ENCODE measurements around the gene TLE6. TPM values are rescaled to one million over a fixed set of nuclear protein-coding genes. Genes with fewer than 3 reads are reported as not detected.
A peak's percentile ranks its signal among the peaks of the same experiment; 100 is the strongest.

Gene TLE6
- total and polyA plus RNA-seq, 2 of the 13 experiments (the other 11 are each of a cell fraction or from before 2014, with no cell fraction given), result 0.24 to 5.5 TPM

DNA sequence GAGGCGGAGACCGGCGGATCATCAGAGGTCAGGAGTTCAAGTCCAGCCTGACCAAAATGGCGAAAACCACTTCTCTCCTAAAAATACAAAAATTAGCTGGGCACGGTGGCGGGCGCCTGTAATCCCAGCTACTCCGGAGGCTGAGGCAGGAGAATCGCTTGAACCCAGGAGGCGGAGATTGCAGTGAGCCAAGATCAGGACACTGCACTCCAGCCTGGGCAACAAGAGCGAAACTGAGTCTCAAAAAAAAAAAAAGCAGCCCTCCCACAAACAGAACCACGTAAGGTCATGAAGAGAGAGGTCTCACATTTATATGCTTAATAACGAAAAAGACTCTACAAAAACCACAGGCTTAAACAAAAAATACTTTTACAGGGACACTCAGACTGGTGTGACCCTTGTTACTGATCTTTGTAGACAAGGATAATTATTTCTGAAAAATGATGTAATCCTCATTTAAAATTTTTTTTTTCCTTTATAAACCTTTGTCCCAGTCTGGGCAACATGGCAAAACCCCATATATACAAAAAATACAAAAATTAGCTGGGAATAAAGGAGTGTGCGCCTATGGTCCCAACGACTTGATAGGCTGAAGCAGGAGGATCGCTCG, 31.7 kb upstream of the TLE6 start (continued):
- TF ChIP-seq, protein P1, sequence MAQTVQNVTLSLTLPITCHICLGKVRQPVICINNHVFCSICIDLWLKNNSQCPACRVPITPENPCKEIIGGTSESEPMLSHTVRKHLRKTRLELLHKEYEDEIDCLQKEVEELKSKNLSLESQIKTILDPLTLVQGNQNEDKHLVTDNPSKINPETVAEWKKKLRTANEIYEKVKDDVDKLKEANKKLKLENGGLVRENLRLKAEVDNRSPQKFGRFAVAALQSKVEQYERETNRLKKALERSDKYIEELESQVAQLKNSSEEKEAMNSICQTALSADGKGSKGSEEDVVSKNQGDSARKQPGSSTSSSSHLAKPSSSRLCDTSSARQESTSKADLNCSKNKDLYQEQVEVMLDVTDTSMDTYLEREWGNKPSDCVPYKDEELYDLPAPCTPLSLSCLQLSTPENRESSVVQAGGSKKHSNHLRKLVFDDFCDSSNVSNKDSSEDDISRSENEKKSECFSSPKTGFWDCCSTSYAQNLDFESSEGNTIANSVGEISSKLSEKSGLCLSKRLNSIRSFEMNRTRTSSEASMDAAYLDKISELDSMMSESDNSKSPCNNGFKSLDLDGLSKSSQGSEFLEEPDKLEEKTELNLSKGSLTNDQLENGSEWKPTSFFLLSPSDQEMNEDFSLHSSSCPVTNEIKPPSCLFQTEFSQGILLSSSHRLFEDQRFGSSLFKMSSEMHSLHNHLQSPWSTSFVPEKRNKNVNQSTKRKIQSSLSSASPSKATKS (CRISPR knock-in tag; IDR thresholded peaks at IDR 0.05), result 0 out of 2 replicates have a peak, but pooled peaks have one; percentile 0
- no peak for TF ChIP-seq ZNF740 (CRISPR knock-in tag; IDR thresholded peaks at IDR 0.05)
- no peak for TF ChIP-seq FOXA1 (IDR thresholded peaks at IDR 0.05)
- no peak for TF ChIP-seq FOXA1 (CRISPR knock-in tag; IDR thresholded peaks at IDR 0.05)
- TF ChIP-seq ZIK1 (CRISPR knock-in tag; IDR thresholded peaks at IDR 0.05; ENCODE audit: borderline replicate concordance, low read depth), result no peak
- TF ChIP-seq, protein P2, sequence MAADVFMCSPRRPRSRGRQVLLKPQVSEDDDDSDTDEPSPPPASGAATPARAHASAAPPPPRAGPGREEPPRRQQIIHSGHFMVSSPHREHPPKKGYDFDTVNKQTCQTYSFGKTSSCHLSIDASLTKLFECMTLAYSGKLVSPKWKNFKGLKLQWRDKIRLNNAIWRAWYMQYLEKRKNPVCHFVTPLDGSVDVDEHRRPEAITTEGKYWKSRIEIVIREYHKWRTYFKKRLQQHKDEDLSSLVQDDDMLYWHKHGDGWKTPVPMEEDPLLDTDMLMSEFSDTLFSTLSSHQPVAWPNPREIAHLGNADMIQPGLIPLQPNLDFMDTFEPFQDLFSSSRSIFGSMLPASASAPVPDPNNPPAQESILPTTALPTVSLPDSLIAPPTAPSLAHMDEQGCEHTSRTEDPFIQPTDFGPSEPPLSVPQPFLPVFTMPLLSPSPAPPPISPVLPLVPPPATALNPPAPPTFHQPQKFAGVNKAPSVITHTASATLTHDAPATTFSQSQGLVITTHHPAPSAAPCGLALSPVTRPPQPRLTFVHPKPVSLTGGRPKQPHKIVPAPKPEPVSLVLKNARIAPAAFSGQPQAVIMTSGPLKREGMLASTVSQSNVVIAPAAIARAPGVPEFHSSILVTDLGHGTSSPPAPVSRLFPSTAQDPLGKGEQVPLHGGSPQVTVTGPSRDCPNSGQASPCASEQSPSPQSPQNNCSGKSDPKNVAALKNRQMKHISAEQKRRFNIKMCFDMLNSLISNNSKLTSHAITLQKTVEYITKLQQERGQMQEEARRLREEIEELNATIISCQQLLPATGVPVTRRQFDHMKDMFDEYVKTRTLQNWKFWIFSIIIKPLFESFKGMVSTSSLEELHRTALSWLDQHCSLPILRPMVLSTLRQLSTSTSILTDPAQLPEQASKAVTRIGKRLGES (CRISPR knock-in tag; IDR thresholded peaks at IDR 0.05; ENCODE audit: borderline replicate concordance), result no peak
- TF ChIP-seq CENPT (CRISPR knock-in tag; IDR thresholded peaks at IDR 0.05; ENCODE audit: low read depth), result no peak
- TF ChIP-seq NPAS2 (CRISPR knock-in tag; IDR thresholded peaks at IDR 0.05; ENCODE audit: borderline replicate concordance), result no peak
- TF ChIP-seq NR3C1 (CRISPR knock-in tag; IDR thresholded peaks at IDR 0.05), result no peak
- TF ChIP-seq PITX1 (CRISPR knock-in tag; IDR thresholded peaks at IDR 0.05), result 0 out of 2 replicates have a peak, but pooled peaks have one; percentile 71
- TF ChIP-seq SP1 (IDR thresholded peaks at IDR 0.05), result no peak
- no peak for TF ChIP-seq SP1 (CRISPR knock-in tag; IDR thresholded peaks at IDR 0.05)
- TF ChIP-seq FOSL2 (CRISPR knock-in tag; IDR thresholded peaks at IDR 0.05), result no peak
- TF ChIP-seq NFE2L1 (CRISPR knock-in tag; IDR thresholded peaks at IDR 0.05; ENCODE audit: borderline replicate concordance), result no peak
- TF ChIP-seq ZFYVE20 (CRISPR knock-in tag; IDR thresholded peaks at IDR 0.05; ENCODE audit: borderline replicate concordance, low read depth), result no peak
- no peak; a peak in 1 of 4 replicates for TF ChIP-seq NR2F1 (CRISPR knock-in tag; IDR thresholded peaks at IDR 0.05)
- TF ChIP-seq ZNF556 (CRISPR knock-in tag; IDR thresholded peaks at IDR 0.05; ENCODE audit: borderline replicate concordance), result no peak
- TF ChIP-seq, protein P3, sequence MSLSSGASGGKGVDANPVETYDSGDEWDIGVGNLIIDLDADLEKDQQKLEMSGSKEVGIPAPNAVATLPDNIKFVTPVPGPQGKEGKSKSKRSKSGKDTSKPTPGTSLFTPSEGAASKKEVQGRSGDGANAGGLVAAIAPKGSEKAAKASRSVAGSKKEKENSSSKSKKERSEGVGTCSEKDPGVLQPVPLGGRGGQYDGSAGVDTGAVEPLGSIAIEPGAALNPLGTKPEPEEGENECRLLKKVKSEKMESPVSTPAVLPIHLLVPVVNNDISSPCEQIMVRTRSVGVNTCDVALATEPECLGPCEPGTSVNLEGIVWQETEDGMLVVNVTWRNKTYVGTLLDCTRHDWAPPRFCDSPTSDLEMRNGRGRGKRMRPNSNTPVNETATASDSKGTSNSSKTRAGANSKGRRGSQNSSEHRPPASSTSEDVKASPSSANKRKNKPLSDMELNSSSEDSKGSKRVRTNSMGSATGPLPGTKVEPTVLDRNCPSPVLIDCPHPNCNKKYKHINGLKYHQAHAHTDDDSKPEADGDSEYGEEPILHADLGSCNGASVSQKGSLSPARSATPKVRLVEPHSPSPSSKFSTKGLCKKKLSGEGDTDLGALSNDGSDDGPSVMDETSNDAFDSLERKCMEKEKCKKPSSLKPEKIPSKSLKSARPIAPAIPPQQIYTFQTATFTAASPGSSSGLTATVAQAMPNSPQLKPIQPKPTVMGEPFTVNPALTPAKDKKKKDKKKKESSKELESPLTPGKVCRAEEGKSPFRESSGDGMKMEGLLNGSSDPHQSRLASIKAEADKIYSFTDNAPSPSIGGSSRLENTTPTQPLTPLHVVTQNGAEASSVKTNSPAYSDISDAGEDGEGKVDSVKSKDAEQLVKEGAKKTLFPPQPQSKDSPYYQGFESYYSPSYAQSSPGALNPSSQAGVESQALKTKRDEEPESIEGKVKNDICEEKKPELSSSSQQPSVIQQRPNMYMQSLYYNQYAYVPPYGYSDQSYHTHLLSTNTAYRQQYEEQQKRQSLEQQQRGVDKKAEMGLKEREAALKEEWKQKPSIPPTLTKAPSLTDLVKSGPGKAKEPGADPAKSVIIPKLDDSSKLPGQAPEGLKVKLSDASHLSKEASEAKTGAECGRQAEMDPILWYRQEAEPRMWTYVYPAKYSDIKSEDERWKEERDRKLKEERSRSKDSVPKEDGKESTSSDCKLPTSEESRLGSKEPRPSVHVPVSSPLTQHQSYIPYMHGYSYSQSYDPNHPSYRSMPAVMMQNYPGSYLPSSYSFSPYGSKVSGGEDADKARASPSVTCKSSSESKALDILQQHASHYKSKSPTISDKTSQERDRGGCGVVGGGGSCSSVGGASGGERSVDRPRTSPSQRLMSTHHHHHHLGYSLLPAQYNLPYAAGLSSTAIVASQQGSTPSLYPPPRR (CRISPR knock-in tag; IDR thresholded peaks at IDR 0.05; ENCODE audit: borderline replicate concordance), result no peak
- TF ChIP-seq ZNF569 (CRISPR knock-in tag; IDR thresholded peaks at IDR 0.05; ENCODE audit: borderline replicate concordance), result 0 out of 2 replicates have a peak, but pooled peaks have one; percentile 45

Data from HepG2 (cell line).